Inflammatory macrophage (primary cell): Measurements from ENCODE around the gene SEL1L2.

Source experiments
- DNase-seq, 2 donors: peaks; one replicate each; pipeline ENCODE4 v3.0.0-alpha.2; 2020 to 2022

Gene SEL1L2

GRCh38 chr20:13928901-13929300 is 61.5 kb downstream of the SEL1L2 start:
- no peak for DNase-seq

GRCh38 chr20:13927171-13927570 is 63.2 kb downstream of the SEL1L2 start:
- no peak for DNase-seq

- no peak for DNase-seq
These were observed 68.2 kb downstream of the SEL1L2 start for GRCh38 chr20:13922241-13922640.

GRCh38 chr20:13915284-13915683 is 75.1 kb downstream of the SEL1L2 start:
- DNase-seq: no peak

- no peak for DNase-seq
These were observed 76.8 kb downstream of the SEL1L2 start for GRCh38 chr20:13913572-13913971.

- no peak for DNase-seq
These were observed 77.3 kb downstream of the SEL1L2 start for GRCh38 chr20:13913131-13913530.

GRCh38 chr20:13910492-13910891 is 79.9 kb downstream of the SEL1L2 start:
- no peak for DNase-seq

- no peak for DNase-seq
These were observed 81.3 kb downstream of the SEL1L2 start for GRCh38 chr20:13909067-13909466.

GRCh38 chr20:13904766-13905165 is 85.6 kb downstream of the SEL1L2 start:
- DNase-seq: no peak

GRCh38 chr20:13900496-13900895 is 89.9 kb downstream of the SEL1L2 start:
- DNase-seq: no peak

- DNase-seq: no peak
These were observed 92.3 kb downstream of the SEL1L2 start for GRCh38 chr20:13898012-13898612.

GRCh38 chr20:13891575-13891974 is 98.8 kb downstream of the SEL1L2 start:
- no peak for DNase-seq

GRCh38 chr20:13884803-13885202 is 105.6 kb downstream of the SEL1L2 start:
- no peak for DNase-seq

- DNase-seq: no peak
These were observed 107.0 kb downstream of the SEL1L2 start for GRCh38 chr20:13883425-13883824.

GRCh38 chr20:13878566-13878965 is 111.8 kb downstream of the SEL1L2 start:
- no peak for DNase-seq

- DNase-seq: no peak
These were observed 112.6 kb downstream of the SEL1L2 start for GRCh38 chr20:13877793-13878192.

GRCh38 chr20:13875265-13875811 is 115.1 kb downstream of the SEL1L2 start:
- DNase-seq: no peak

- DNase-seq: no peak
These were observed 115.8 kb downstream of the SEL1L2 start for GRCh38 chr20:13874394-13875157.

GRCh38 chr20:13873831-13874230 is 116.6 kb downstream of the SEL1L2 start:
- no peak for DNase-seq

GRCh38 chr20:13870170-13870748 is 120.2 kb downstream of the SEL1L2 start:
- DNase-seq: peak; percentile 4 to 33

GRCh38 chr20:13868331-13868730 is 122.1 kb downstream of the SEL1L2 start:
- DNase-seq: peak; percentile 88 to 91

- DNase-seq: peak; percentile 45 to 67
These were observed 124.5 kb downstream of the SEL1L2 start for GRCh38 chr20:13865791-13866351.

GRCh38 chr20:13865156-13865555 is 125.3 kb downstream of the SEL1L2 start:
- DNase-seq: no peak
